SK-N-MC (cell line): ENCODE data around the gene SAYSD1.

Experiments used
- EZH2 ChIP-seq: fragments of 200-600 bp; sonication (generic); IDR thresholded peaks from one replicate; pipeline ENCODE4 v1.6.1; 2017; ENCODE audit warnings: antibody characterized with exemption
- FOXP2 ChIP-seq: optimal IDR thresholded peaks from 2 replicates; pipeline ENCODE3; 2011; ENCODE audit warnings: mild to moderate bottlenecking, moderate library complexity; ENCODE audit not compliant: insufficient read depth; ENCODE audit errors: extremely low read length, control extremely low read depth
- POLR2AphosphoS5 ChIP-seq: IDR thresholded peaks from 2 replicates; pipeline ENCODE4 v1.6.1; 2012; ENCODE audit warnings: mild to moderate bottlenecking, low read depth, low read length, borderline replicate concordance

GRCh38 chr6:39073471-39074355 is 41.3 kb downstream of the SAYSD1 start:
- TF ChIP-seq EZH2 (no peak), POLR2AphosphoS5 (no peak), FOXP2 (no peak)
